Prostate gland (tissue), 2 donors: Measurements from ENCODE around the gene AARS2.

Experiments
- POLR2A ChIP-seq: fragments of 450-650 bp; IDR thresholded peaks from one replicate; pipeline ENCODE4 v1.6.1; 2016; ENCODE audit warnings: antibody characterized with exemption, mild to moderate bottlenecking
- TF ChIP-seq, protein P1 (sequence below), 4 experiments: fragments of 200-600 bp in 2 of 4; fragments of 450-650 bp in 2 of 4; sonication (generic) in 2 of 4; IDR thresholded peaks; 1 replicate in 3 of 4; 2 replicates in 1 of 4; pipeline ENCODE4 v1.5.1; 2016 to 2019; ENCODE audit warnings: antibody characterized with exemption in 4 of 4, mild to moderate bottlenecking in 2 of 4, moderate library complexity in 2 of 4

DNA sequence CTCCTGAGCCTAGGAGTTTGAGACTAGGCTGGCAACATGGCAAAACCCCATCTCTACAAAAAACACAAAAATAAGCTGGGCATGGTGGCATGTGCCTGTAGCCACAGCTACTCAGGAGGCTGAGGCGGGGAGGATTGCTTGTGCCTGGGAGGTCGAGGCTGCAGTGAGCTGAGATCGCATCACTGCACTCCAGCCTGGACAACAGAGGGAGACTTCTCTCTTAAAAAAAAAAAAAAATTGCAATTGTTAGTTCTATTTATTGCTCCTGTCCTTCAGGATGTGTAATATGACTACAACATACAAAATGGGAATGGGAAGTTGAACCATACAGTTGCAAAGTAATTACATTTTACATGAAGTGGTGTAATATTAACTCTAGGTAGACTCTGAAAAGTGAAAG lies 8.1 kb upstream of the AARS2 start:
- TF ChIP-seq, protein P1, sequence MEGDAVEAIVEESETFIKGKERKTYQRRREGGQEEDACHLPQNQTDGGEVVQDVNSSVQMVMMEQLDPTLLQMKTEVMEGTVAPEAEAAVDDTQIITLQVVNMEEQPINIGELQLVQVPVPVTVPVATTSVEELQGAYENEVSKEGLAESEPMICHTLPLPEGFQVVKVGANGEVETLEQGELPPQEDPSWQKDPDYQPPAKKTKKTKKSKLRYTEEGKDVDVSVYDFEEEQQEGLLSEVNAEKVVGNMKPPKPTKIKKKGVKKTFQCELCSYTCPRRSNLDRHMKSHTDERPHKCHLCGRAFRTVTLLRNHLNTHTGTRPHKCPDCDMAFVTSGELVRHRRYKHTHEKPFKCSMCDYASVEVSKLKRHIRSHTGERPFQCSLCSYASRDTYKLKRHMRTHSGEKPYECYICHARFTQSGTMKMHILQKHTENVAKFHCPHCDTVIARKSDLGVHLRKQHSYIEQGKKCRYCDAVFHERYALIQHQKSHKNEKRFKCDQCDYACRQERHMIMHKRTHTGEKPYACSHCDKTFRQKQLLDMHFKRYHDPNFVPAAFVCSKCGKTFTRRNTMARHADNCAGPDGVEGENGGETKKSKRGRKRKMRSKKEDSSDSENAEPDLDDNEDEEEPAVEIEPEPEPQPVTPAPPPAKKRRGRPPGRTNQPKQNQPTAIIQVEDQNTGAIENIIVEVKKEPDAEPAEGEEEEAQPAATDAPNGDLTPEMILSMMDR (IDR thresholded peaks at IDR 0.05) = no peak
- no peak for TF ChIP-seq POLR2A
